ENCODE results near the gene KLHDC7A. TPM values are rescaled to one million over a fixed set of nuclear protein-coding genes. Genes with fewer than 3 reads are reported as not detected.

The KLHDC7A gene
- total RNA-seq, 1 donor from 2014 or later: not detected

DNA sequence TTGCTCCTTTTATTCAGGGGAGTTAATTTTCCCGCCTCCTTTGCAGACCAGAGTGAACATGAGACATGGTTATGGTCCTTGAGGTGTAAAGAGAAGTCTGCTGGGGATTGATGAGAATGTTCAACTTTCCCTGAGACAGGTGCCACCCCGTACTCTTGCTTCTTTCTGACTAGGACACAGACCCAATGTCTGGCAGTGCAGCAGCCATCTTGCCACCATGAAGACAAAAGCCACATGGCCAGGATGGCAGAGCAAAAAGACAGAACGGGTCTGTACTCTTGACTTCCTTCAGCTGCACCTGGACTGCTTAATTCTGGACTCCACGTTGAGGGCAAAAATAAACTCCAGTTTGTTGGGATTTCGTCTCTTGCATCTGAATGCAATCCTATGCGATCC lies 54.1 kb downstream of the KLHDC7A start:
- Histone ChIP-seq H3K27me3 (ENCODE audit: low read depth) (peaks cover 87% of the 10 kb centered on the region), H3K4me3 (no peak overlapping the region), H3K27ac (replicated peaks) (no peak overlapping the region), H3K9me3 (replicated peaks) (no peaks in the 10 kb centered on the region), H3K4me1 (no peaks in the 10 kb centered on the region), H3K36me3 (no peaks in the 10 kb centered on the region)
- TF ChIP-seq, protein P1, sequence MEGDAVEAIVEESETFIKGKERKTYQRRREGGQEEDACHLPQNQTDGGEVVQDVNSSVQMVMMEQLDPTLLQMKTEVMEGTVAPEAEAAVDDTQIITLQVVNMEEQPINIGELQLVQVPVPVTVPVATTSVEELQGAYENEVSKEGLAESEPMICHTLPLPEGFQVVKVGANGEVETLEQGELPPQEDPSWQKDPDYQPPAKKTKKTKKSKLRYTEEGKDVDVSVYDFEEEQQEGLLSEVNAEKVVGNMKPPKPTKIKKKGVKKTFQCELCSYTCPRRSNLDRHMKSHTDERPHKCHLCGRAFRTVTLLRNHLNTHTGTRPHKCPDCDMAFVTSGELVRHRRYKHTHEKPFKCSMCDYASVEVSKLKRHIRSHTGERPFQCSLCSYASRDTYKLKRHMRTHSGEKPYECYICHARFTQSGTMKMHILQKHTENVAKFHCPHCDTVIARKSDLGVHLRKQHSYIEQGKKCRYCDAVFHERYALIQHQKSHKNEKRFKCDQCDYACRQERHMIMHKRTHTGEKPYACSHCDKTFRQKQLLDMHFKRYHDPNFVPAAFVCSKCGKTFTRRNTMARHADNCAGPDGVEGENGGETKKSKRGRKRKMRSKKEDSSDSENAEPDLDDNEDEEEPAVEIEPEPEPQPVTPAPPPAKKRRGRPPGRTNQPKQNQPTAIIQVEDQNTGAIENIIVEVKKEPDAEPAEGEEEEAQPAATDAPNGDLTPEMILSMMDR (IDR thresholded peaks at IDR 0.05; ENCODE audit: borderline replicate concordance): no peak
- no peak for DNase-seq
- intact Hi-C loops (cut with micrococcal nuclease): no loop called here

Other genes starting within 250 kb of the KLHDC7A start
- not detected for gene PAX7, start 149.9 kb downstream of the KLHDC7A start, total RNA-seq

All from left ventricle myocardium inferior (tissue), 1 donor.